ENCODE data around the gene KIF25. TPM values are rescaled to one million over a fixed set of nuclear protein-coding genes. Genes with fewer than 3 reads are reported as not detected.

KIF25 gene
- total RNA-seq, 2 donors from 2014 or later: 0.34 TPM; not detected in 1

DNA sequence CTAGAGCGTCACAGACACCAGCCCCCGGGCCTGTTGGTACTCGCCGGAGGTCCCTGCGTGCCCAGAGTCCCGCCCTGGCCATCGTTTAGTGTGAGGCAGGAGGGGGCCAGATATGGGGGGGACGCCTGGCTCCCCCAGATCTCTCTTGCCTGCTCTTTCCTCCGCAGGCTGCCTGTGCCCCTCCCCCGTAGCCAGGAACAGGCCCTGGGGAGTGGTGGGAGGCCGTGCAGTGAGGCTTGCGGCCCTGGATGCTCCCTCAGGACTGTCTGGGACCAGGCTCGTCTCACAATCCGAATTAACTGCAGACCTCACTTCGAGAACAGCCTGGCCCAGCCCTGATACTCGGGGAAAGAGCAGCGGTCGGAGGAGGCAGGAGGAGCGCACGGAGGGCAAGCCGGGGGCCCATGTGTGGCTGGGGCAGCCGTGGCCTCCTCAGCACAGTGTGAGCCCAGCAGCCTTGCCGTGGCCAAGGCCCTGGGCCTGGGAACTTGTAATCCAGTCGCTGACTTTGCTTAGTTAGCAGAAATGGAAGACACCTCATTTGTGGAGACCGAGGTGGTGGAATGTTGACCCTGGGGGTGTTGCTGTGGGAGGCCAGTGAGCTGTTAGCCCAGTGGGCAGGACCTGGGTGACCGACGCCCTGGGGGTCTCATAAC is 52.9 kb downstream of the KIF25 start:
- ATAC-seq (replicated peaks in 1 of 2) (no peak), DNase-seq (no peak)
- Mint-ChIP-seq H3K27ac (no peak overlapping the region), H3K27me3 (ENCODE audit: low read depth) (no peaks in the 10 kb centered on the region), H3K9me3 (no peaks in the 10 kb centered on the region), H3K36me3 (ENCODE audit: insufficient read depth in 2 of 2) (no peaks in the 10 kb centered on the region), H3K4me1 (ENCODE audit: low read depth) (no peaks in the 10 kb centered on the region), H3K4me3 (no peak overlapping the region)

DNA sequence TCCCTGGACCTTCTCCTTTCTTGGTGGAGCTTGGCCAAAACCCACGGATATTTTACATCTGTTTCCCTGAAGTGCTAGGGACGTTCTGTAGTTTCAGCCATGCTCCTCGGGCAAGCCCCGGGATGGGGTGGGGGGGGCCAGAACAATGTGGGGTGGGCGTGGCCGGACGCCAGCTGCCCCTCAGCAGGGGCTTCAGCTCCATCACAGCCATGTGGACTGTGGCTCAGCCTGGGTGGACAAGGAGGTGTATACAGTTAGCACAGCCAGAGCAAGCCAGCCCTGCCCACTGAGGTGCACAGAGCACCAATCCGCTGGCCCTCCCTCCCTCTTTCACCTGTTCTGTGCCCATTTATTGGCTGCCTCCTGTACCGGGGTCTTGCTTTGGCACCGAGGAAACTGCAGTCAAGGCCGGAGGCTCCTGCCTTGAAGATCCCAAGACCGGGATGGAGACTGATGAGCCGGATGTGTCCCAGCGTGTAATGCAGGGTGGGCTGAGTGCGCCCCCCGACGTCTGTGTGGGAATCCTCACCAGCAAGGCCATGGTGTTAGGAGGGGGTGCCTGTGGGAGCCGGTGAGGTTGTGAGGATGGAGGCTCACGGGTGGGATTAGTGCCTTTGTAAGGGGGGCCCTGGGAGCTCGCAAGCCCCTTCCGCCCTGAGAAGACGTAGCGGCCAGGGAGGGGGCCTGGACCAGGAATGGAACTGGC is 53.6 kb downstream of the KIF25 start:
- no peak for ATAC-seq (replicated peaks in 1 of 2)
- DNase-seq: no peak
- H3K4me3 Mint-ChIP-seq: no peak overlapping the region
- H3K27me3 Mint-ChIP-seq (ENCODE audit: low read depth): no peaks in the 10 kb centered on the region
- no peaks in the 10 kb centered on the region for H3K36me3 Mint-ChIP-seq (ENCODE audit: insufficient read depth in 2 of 2)
- H3K27ac Mint-ChIP-seq: no peak overlapping the region
- H3K4me1 Mint-ChIP-seq (ENCODE audit: low read depth): no peaks in the 10 kb centered on the region
- H3K9me3 Mint-ChIP-seq: no peaks in the 10 kb centered on the region

DNA sequence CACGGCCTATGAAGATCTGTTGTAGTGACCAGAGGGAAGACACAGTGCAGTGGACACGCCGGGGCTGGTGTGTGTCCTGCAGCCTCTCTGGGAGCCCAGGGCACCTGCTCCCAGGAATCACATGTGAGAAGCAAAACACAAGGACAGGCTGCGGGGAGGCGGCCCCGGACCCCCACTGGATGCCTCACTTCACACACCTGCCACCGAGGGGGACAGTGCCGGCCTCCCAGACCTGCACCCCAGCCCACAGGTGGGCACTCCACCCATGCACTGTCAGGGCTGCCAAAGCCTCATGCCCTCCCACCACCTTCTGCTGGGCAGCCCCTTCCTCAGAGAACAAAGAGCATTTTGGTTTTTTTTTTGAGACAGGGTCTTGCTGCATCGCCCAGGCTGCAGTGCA is 54.2 kb downstream of the KIF25 start:
- H3K27ac Mint-ChIP-seq: no peak overlapping the region
- no peak for DNase-seq
- ATAC-seq (replicated peaks in 1 of 2): no peak
- H3K4me1 Mint-ChIP-seq (ENCODE audit: low read depth): no peaks in the 10 kb centered on the region
- H3K36me3 Mint-ChIP-seq (ENCODE audit: insufficient read depth in 2 of 2): no peaks in the 10 kb centered on the region
- H3K4me3 Mint-ChIP-seq: no peak overlapping the region
- H3K9me3 Mint-ChIP-seq: no peaks in the 10 kb centered on the region
- H3K27me3 Mint-ChIP-seq (ENCODE audit: low read depth): no peaks in the 10 kb centered on the region

GRCh38 chr6:168052291-168052891 is 54.9 kb downstream of the KIF25 start:
- Mint-ChIP-seq H3K4me3 (no peak overlapping the region), H3K9me3 (no peaks in the 10 kb centered on the region), H3K4me1 (ENCODE audit: low read depth) (no peaks in the 10 kb centered on the region), H3K27me3 (ENCODE audit: low read depth) (no peaks in the 10 kb centered on the region), H3K27ac (no peak overlapping the region), H3K36me3 (ENCODE audit: insufficient read depth in 2 of 2) (no peaks in the 10 kb centered on the region)
- DNase-seq (no peak), ATAC-seq (replicated peaks in 1 of 2) (no peak)

DNA sequence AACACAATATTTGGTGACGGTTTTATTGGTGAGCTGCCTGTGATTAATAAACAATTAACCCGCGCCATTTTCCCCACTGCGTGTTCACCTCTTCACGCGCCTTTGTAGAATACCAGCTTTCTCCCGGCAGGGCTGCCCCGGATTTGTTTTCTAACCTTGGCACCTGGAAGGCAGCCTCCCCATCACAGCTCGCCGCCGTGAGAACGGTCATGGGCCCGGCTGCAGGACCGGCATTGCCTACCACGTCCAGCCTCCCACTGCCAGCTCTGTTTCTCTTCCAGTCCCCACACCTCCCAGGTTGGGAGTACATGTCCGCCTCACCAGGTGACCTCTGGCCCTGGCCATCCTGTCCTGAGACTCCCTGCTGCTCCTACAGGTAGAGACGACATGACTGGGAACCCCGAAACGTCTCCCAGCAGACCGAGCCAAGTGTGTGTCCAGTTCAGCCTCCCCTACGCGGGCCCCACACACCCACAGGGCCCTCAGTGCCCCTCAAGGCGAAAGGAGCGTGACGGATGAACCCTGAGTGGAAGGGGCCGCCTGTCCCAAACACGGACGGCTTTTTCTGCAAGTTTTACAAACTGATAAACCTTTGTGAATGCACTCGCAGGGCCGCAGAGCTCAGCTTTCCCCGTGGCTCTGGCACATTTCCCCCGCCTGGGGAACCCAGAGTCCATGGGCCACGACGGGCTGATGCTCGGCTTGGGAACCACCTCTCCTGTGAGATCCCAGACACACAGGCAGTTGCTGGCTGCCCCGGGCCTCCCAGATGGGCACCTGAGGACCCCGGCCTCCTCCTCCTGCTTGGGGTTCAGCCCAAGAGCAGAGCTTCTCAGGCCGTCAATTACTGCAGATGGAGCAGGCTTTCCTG is 55.9 kb downstream of the KIF25 start:
- H3K27ac Mint-ChIP-seq: no peak overlapping the region
- no peaks in the 10 kb centered on the region for H3K36me3 Mint-ChIP-seq (ENCODE audit: insufficient read depth in 2 of 2)
- DNase-seq: no peak
- H3K4me3 Mint-ChIP-seq: no peak overlapping the region
- no peaks in the 10 kb centered on the region for H3K4me1 Mint-ChIP-seq (ENCODE audit: low read depth)
- ATAC-seq (replicated peaks in 1 of 2): no peak
- H3K9me3 Mint-ChIP-seq: no peaks in the 10 kb centered on the region
- no peaks in the 10 kb centered on the region for H3K27me3 Mint-ChIP-seq (ENCODE audit: low read depth)

DNA sequence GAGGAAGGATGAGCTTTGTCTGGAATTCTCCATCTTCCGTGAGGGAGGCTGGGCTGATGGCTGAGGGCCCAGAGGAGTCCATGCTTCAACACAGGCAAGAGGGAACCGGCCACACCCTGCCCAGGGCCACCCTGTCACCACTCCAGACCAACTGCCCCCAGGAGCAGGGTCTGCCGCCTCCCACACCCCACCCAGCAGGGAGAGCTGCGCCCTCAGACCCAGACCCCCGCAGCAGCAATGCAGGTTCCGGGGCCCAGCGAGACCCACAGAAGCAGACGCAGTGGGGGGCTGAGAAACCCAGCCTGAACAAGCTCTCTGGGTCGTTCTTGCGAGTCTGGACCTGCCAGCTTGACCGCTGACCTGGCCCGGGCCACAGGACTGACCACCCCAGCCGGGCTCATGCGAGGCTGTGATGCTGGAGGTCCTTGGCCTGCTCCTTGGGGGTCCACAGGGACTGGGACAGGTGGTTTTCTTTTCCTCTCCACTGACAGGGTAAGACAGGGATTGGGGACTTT is 56.5 kb downstream of the KIF25 start:
- Mint-ChIP-seq H3K27me3 (ENCODE audit: low read depth) (no peaks in the 10 kb centered on the region), H3K9me3 (no peaks in the 10 kb centered on the region), H3K36me3 (ENCODE audit: insufficient read depth in 2 of 2) (no peaks in the 10 kb centered on the region), H3K27ac (no peak overlapping the region), H3K4me1 (ENCODE audit: low read depth) (no peaks in the 10 kb centered on the region), H3K4me3 (no peak overlapping the region)
- ATAC-seq (replicated peaks in 1 of 2) (no peak), DNase-seq (no peak)

- no peak for ATAC-seq (replicated peaks in 1 of 2)
- Mint-ChIP-seq H3K27ac (no peak overlapping the region), H3K4me3 (no peak overlapping the region), H3K27me3 (ENCODE audit: low read depth) (no peaks in the 10 kb centered on the region), H3K36me3 (ENCODE audit: insufficient read depth in 2 of 2) (no peaks in the 10 kb centered on the region), H3K4me1 (ENCODE audit: low read depth) (no peaks in the 10 kb centered on the region), H3K9me3 (no peaks in the 10 kb centered on the region)
- DNase-seq: no peak
Measured at GRCh38 chr6:168054765-168055560, 57.5 kb downstream of the KIF25 start.

GRCh38 chr6:168055696-168056489 is 58.4 kb downstream of the KIF25 start:
- no peaks in the 10 kb centered on the region for H3K9me3 Mint-ChIP-seq
- no peaks in the 10 kb centered on the region for H3K4me1 Mint-ChIP-seq (ENCODE audit: low read depth)
- no peaks in the 10 kb centered on the region for H3K36me3 Mint-ChIP-seq (ENCODE audit: insufficient read depth in 2 of 2)
- DNase-seq (no peak), ATAC-seq (replicated peaks in 1 of 2) (no peak)
- H3K4me3 Mint-ChIP-seq: no peak overlapping the region
- no peaks in the 10 kb centered on the region for H3K27me3 Mint-ChIP-seq (ENCODE audit: low read depth)
- H3K27ac Mint-ChIP-seq: no peak overlapping the region

DNA sequence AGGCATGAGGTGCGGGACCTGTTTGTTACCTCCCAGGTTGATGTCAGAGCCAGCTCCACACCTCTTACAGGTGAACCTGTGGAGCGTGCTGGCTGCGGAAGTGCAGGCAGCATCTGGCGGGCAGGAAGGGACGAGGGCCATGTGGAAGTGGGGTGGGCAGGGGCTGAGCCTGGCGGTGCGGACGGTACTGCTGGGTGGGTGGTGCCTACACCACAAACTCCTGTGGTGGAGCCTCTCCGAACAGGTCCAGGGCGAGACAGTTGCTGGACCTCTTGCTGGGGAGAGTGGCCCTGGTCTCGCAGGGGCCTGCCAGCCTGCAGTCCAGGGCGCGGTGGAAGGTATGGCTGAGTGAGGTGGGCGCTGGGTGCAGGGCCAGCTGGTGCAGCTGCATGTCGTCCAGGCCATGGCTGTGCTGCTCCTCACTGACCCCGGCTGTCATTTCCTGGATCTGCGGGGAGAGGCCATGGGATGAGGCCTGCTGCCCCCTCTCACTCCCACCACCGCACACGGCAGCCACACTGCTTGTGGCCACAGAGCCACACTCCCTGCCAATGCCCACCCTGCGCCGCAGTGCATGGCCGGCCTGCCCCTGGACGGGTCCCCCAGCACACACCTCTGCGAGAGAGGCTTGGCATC is 59.5 kb downstream of the KIF25 start:
- DNase-seq (no peak), ATAC-seq (replicated peaks in 1 of 2) (peak in 1 of 2 donors; percentile 22)
- no peak overlapping the region for H3K27ac Mint-ChIP-seq
- H3K36me3 Mint-ChIP-seq (ENCODE audit: insufficient read depth in 2 of 2): no peaks in the 10 kb centered on the region
- H3K4me1 Mint-ChIP-seq (ENCODE audit: low read depth): no peaks in the 10 kb centered on the region
- H3K4me3 Mint-ChIP-seq: no peak overlapping the region
- no peaks in the 10 kb centered on the region for H3K27me3 Mint-ChIP-seq (ENCODE audit: low read depth)
- H3K9me3 Mint-ChIP-seq: no peaks in the 10 kb centered on the region

DNA sequence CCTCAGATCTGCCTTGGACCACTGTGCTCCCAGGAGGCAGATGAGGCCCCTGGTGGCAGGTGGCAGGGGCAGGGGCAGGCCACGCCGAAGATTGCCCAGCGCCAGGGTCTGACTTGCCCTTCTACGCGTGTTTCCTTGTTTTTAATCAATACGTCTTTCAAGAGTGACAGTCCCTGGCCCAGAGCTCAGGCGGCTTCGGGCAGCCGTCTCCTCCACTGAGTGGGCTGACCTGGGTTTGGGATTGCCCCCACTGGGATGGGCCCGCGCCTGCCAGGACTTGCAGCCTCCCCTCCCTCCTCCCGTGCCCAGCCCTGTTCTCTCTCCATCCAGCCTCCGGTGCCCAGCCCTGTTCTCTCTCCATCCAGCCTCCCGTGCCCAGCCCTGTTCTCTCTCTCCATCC is 60.4 kb downstream of the KIF25 start:
- no peaks in the 10 kb centered on the region for H3K9me3 Mint-ChIP-seq
- no peak overlapping the region for H3K4me3 Mint-ChIP-seq
- H3K27me3 Mint-ChIP-seq (ENCODE audit: low read depth): no peaks in the 10 kb centered on the region
- no peaks in the 10 kb centered on the region for H3K36me3 Mint-ChIP-seq (ENCODE audit: insufficient read depth in 2 of 2)
- H3K4me1 Mint-ChIP-seq (ENCODE audit: low read depth): no peaks in the 10 kb centered on the region
- no peak overlapping the region for H3K27ac Mint-ChIP-seq
- no peak for DNase-seq
- no peak for ATAC-seq (replicated peaks in 1 of 2)

DNA sequence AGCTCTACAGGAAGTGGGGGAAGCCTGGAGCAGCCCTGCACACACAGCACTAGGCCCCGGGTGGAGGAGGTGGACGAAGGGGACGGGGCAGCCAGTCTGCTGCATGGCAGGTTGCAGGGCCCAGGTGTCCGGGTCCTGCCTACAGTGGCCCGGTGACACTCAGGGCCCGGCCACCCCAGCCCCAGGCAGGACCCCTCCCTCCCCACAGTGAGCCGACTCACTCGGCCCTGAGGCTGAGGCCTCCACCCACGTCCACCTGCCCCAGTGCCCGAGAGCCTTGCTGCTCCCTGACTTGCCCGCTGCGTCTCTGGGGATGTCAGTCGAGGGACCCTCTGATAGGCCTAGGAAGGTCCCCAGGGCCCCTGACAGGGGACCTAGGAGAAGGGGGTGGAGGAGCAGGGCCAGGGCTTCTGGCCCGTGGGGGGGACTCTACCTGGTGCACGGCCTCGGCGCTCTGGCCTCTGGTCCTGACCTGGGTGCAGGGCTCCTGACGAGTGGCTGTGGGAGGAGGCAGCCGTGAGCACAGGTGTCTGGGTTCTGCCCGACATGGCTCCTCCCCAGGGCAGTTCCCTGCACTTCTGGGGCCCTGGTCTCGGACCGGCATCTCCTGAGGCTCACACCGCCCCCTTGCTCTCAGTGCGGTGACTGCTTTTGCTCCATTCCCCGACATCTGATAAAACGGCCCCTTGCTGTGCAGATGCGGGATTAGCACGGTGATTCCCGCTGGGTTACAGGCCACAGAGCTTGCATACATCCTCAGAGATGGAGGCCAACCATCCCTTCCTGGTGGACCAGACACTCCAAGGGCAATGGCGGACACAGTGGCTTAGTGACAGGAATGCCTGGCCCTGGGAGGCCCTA is 61.5 kb downstream of the KIF25 start:
- no peaks in the 10 kb centered on the region for H3K4me1 Mint-ChIP-seq (ENCODE audit: low read depth)
- H3K9me3 Mint-ChIP-seq: no peaks in the 10 kb centered on the region
- H3K36me3 Mint-ChIP-seq (ENCODE audit: insufficient read depth in 2 of 2): no peaks in the 10 kb centered on the region
- no peak overlapping the region for H3K4me3 Mint-ChIP-seq
- no peaks in the 10 kb centered on the region for H3K27me3 Mint-ChIP-seq (ENCODE audit: low read depth)
- ATAC-seq (replicated peaks in 1 of 2) (no peak), DNase-seq (no peak)
- H3K27ac Mint-ChIP-seq: no peak overlapping the region

Data from activated T-cell treated with anti-CD3 and anti-CD28 coated beads, Interleukin-2, amount 50 U/mL, for 72 hours (primary cell).